Fibroblast of villous mesenchyme (primary cell): Measurements from ENCODE around the gene ANKMY2. TPM values are rescaled to one million over a fixed set of nuclear protein-coding genes. Genes with fewer than 3 reads are reported as not detected.
A peak's percentile ranks its signal among the peaks of the same experiment; 100 is the strongest.

ENCODE experiments used
- DNase-seq: peaks from one replicate; pipeline ENCODE4 v3.0.0-alpha.2; 2010; ENCODE audit warnings: low read depth
- H3K4me3 ChIP-seq: 2 replicates; pipeline ENCODE4 v1.5.1; 2011; ENCODE audit warnings: low read depth, mild to moderate bottlenecking, low read length
- CTCF ChIP-seq: IDR thresholded peaks from 2 replicates; pipeline ENCODE4 v1.5.1; 2012; ENCODE audit warnings: low read depth, mild to moderate bottlenecking, low read length; ENCODE audit not compliant: insufficient read depth
- total RNA-seq: library from RNA; depleted of rRNA; stranded (reverse); fragments of >200 nt; gene quantifications from 2 replicates; pipeline ENCODE4 v1.2.3, GENCODE V29; 2012

ANKMY2 gene
- total RNA-seq, 1 donor = 28.5 TPM

GRCh38 chr7:16644157-16644556, 1.4 kb downstream of the ANKMY2 start:
- TF ChIP-seq CTCF = no peak
- H3K4me3 ChIP-seq = peak overlapping the region; percentile 91
- DNase-seq = no peak

- DNase-seq = no peak
- no peak for TF ChIP-seq CTCF
- no peak overlapping the region for H3K4me3 ChIP-seq
Observed at GRCh38 chr7:16638282-16639280, 7.0 kb downstream of the ANKMY2 start.

- no peak overlapping the region for H3K4me3 ChIP-seq
- DNase-seq = no peak
- no peak for TF ChIP-seq CTCF
Observed at GRCh38 chr7:16637379-16637778, 8.2 kb downstream of the ANKMY2 start.

- no peak for TF ChIP-seq CTCF
- DNase-seq = peak; percentile 33
- H3K4me3 ChIP-seq = no peak overlapping the region
Observed at GRCh38 chr7:16636555-16637101, 8.9 kb downstream of the ANKMY2 start.

- DNase-seq = peak; percentile 73
- no peak overlapping the region for H3K4me3 ChIP-seq
- no peak for TF ChIP-seq CTCF
Observed at GRCh38 chr7:16634271-16634738, 11.2 kb downstream of the ANKMY2 start.

- no peak for DNase-seq
- TF ChIP-seq CTCF = no peak
- no peak overlapping the region for H3K4me3 ChIP-seq
Observed at GRCh38 chr7:16630654-16631053, 14.9 kb downstream of the ANKMY2 start.
